Bronchial epithelial cell (primary cell): Measurements from ENCODE around the gene KIF1A. TPM values are rescaled to one million over a fixed set of nuclear protein-coding genes. Genes with fewer than 3 reads are reported as not detected.

Experiments
- DNase-seq: peaks from one replicate; pipeline ENCODE4 v3.0.0-alpha.2; 2010; ENCODE audit warnings: low read depth
- FAIRE-seq: peaks from 2 replicates; lab custom pipeline; 2011; peaks lifted over from hg19 to GRCh38; lab: Jason Lieb, UNC
- H3K27me3 ChIP-seq: 2 replicates; pipeline ENCODE4 v1.5.1; 2011; ENCODE audit warnings: low read length; ENCODE audit not compliant: control insufficient read depth, insufficient read depth
- H3K36me3 ChIP-seq: 2 replicates; pipeline ENCODE4 v1.5.1; 2011; ENCODE audit warnings: low read length; ENCODE audit not compliant: control insufficient read depth, insufficient read depth
- H3K4me3 ChIP-seq: 2 replicates; pipeline ENCODE4 v1.5.1; 2011; ENCODE audit warnings: mild to moderate bottlenecking, low read depth, low read length, control low read depth
- total RNA-seq: library from RNA; depleted of rRNA; stranded (reverse); fragments of >200 nt; gene quantifications from 2 replicates; pipeline ENCODE4 v1.2.1, GENCODE V29; 2014
- TF ChIP-seq, protein P1 (sequence below): IDR thresholded peaks from 2 replicates; pipeline ENCODE4 v1.5.1; 2011; ENCODE audit warnings: mild to moderate bottlenecking, moderate library complexity, low read length, control low read depth, inconsistent platforms; ENCODE audit not compliant: insufficient read depth, severe bottlenecking

Gene KIF1A
- total RNA-seq, 1 donor from 2014 or later: not detected

DNA sequence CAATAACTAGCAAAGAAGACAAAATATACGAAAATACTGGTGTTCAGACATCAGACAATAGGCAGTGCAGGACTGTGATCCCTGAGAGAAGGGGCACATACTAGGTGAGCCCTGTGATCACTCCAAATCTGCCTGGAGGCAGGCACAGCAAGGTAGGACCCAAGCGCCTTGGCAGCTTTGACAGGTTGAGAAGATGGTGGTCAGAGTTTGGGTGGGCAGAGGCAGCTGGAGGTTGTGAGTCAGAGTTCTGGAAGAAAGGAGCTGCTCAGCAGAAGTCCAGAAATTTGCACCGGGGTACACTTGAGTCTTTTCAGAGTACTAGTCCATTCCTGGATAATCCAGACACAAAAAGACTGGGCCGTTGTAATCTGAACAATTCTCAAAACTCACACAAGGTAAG, 14.0 kb downstream of the KIF1A start:
- no peak for DNase-seq
- TF ChIP-seq, protein P1, sequence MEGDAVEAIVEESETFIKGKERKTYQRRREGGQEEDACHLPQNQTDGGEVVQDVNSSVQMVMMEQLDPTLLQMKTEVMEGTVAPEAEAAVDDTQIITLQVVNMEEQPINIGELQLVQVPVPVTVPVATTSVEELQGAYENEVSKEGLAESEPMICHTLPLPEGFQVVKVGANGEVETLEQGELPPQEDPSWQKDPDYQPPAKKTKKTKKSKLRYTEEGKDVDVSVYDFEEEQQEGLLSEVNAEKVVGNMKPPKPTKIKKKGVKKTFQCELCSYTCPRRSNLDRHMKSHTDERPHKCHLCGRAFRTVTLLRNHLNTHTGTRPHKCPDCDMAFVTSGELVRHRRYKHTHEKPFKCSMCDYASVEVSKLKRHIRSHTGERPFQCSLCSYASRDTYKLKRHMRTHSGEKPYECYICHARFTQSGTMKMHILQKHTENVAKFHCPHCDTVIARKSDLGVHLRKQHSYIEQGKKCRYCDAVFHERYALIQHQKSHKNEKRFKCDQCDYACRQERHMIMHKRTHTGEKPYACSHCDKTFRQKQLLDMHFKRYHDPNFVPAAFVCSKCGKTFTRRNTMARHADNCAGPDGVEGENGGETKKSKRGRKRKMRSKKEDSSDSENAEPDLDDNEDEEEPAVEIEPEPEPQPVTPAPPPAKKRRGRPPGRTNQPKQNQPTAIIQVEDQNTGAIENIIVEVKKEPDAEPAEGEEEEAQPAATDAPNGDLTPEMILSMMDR: no peak
- FAIRE-seq: peak; percentile 66
- peaks cover 4% of the 10 kb centered on the region for H3K27me3 ChIP-seq
- H3K36me3 ChIP-seq: no peaks in the 10 kb centered on the region
- no peak overlapping the region for H3K4me3 ChIP-seq

DNA sequence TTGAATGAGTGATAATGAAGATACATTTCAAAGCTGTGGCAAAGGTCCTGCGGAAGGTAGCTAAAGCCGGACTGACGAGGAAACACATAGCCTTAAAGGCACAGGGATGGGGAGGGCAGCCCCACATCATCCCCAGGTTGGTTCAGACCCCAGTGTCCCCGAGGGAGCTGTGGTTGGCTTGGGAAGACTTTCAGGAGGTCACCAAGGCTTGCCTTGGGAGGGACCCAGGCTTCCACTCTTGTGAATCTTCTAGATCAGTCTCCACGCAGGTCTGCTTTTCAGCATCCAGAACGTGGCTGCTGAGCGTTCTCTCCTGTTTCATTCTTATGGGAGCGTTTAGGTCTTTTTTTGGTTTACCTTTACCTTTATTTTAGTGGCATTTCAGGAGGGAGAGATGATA, 16.8 kb downstream of the KIF1A start:
- H3K36me3 ChIP-seq: no peaks in the 10 kb centered on the region
- TF ChIP-seq, protein P1: no peak
- no peak overlapping the region for H3K4me3 ChIP-seq
- FAIRE-seq (no peak), DNase-seq (no peak)
- H3K27me3 ChIP-seq: peaks cover 4% of the 10 kb centered on the region

DNA sequence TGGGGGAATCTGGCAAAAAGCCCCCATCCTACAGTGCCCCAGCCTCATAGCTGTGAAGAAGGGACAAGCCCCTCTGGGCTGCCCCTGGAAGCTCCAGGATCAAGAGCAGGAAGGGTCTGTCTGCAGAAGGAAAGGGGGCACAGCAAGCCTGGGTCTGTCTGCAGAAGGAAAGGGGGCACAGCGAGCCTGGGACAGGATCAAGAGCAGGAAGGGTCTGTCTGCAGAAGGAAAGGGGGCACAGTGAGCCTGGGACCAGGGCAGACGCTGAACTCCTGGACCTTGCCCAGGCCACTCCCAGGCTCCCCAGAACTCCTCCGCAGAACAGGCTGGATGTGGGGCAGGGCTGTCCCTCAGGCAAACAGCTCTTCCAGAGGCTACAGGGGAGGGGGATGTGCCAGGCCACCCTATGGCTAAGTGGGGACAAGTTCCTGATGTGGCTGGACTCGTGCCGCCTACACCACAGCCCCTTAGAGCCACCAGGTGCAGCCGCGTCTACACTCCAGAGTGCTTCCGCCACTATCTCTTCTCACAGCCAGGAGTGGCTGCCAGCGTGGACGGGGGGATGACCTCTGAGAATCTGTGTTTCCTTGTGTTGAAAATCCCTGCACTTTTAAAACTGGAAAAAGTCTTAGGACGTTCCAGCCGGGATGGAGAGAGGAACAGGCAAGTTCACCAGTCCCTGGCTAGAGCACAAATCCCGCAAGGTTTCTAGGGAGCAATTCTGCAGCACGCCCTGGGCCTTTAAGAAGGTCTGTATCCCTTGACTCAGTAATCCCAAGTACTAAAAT, 20.8 kb downstream of the KIF1A start:
- H3K27me3 ChIP-seq: peaks cover 4% of the 10 kb centered on the region
- FAIRE-seq (no peak), DNase-seq (no peak)
- TF ChIP-seq, protein P1: no peak
- H3K36me3 ChIP-seq: no peaks in the 10 kb centered on the region
- no peak overlapping the region for H3K4me3 ChIP-seq

DNA sequence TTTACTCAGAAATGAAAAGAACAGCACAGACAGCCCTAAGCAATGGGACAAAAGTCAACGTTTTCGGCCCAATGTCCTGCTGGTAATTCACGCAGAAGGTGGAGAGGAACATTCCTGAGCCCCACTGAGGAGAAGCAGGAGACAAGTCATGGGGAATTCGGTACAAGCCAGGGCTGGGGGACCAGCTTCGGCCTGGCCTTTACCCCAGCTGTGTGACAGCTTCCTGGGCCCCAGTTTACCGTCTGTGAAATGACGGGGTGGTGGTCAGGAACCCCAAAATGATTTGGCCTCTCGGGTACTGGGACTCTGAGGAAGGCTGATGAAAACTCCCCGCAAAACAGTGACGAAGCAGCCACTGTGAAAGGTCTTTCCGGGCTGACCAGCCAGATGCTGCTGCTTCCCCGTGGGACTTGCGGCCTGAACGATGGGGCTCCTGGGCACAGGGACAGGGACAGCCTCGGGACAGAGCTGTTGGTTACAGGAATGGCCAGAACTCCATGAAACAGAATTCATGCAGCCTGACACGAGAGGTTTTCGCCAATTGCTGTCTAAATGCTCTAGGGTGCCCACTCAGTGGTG, 21.6 kb downstream of the KIF1A start:
- FAIRE-seq (no peak), DNase-seq (no peak)
- H3K4me3 ChIP-seq: no peak overlapping the region
- no peaks in the 10 kb centered on the region for H3K36me3 ChIP-seq
- peaks cover 4% of the 10 kb centered on the region for H3K27me3 ChIP-seq
- TF ChIP-seq, protein P1: no peak

GRCh38 chr2:240797914-240798313, 22.1 kb downstream of the KIF1A start:
- no peak for FAIRE-seq
- Histone ChIP-seq H3K27me3 (peaks cover 4% of the 10 kb centered on the region), H3K36me3 (no peaks in the 10 kb centered on the region), H3K4me3 (no peak overlapping the region)
- TF ChIP-seq, protein P1: no peak
- DNase-seq: no peak
